SK-N-SH (cell line): ENCODE results near the gene PTPRF. TPM values are rescaled to one million over a fixed set of nuclear protein-coding genes. Genes with fewer than 3 reads are reported as not detected.

ENCODE experiments used
- CTCF ChIA-PET: fragments of 300-600, 350-600 bp; formaldehyde crosslinking; extraction: SDS; loops from one replicate; lab custom pipeline; 2021; lab: Yijun Ruan, JAX
- POLR2A ChIA-PET: fragments of 350-600 bp; sonication (Branson Sonifier 250); formaldehyde crosslinking; extraction: SDS; loops from one replicate; lab custom pipeline; 2020; ENCODE audit warnings: antibody characterized with exemption, inconsistent platforms; lab: Yijun Ruan, JAX
- DNase-seq: peaks from one replicate; pipeline ENCODE4 v3.0.0; 2012
- H2AFZ ChIP-seq: fragments of 200-600 bp; sonication (generic); 2 replicates; pipeline ENCODE4 v1.8.1; 2016; ENCODE audit warnings: antibody characterized with exemption, mild to moderate bottlenecking, low read depth
- H3F3A ChIP-seq: fragments of 200-600 bp; sonication (generic); replicated peaks from 2 replicates; pipeline ENCODE3; 2016; ENCODE audit warnings: antibody characterized with exemption, mild to moderate bottlenecking; ENCODE audit not compliant: insufficient read depth
- H3K27ac ChIP-seq, 2 experiments: fragments of 200-500 bp in 1 of 2; fragments of 200-600 bp in 1 of 2; sonication (Bioruptor generic) in 1 of 2; sonication (generic), shearing (Covaris generic) in 1 of 2; 2 replicates each; pipeline versions ENCODE4 v1.5.1 to v1.6.1; 2014 to 2016; ENCODE audit warnings: low read depth in 2 of 2, inconsistent platforms in 1 of 2, low read length in 1 of 2, mild to moderate bottlenecking in 1 of 2, mixed read lengths in 1 of 2
- H3K27me3 ChIP-seq: fragments of 200-600 bp; sonication (generic), shearing (Covaris generic); 2 replicates; pipeline ENCODE4 v1.6.1; 2016; ENCODE audit warnings: mixed run types; ENCODE audit not compliant: insufficient read depth
- H3K36me3 ChIP-seq, 2 experiments: fragments of 200-500 bp in 1 of 2; fragments of 200-600 bp in 1 of 2; sonication (Bioruptor generic) in 1 of 2; sonication (generic) in 1 of 2; replicated peaks in 1 of 2; 2 replicates each; pipeline versions ENCODE3 to v1.5.1; 2014 to 2016; ENCODE audit warnings: low read length in 1 of 2, mild to moderate bottlenecking in 1 of 2; ENCODE audit not compliant: insufficient read depth in 2 of 2, control insufficient read depth in 1 of 2
- H3K4me1 ChIP-seq, 2 experiments: fragments of 200-500 bp in 1 of 2; fragments of 200-600 bp in 1 of 2; sonication (Bioruptor generic) in 1 of 2; sonication (generic), shearing (Covaris generic) in 1 of 2; 2 replicates each; pipeline versions ENCODE4 v1.5.1 to v1.6.1; 2014 to 2016; ENCODE audit warnings: low read depth in 1 of 2, low read length in 1 of 2, mixed run types in 1 of 2; ENCODE audit not compliant: insufficient read depth in 2 of 2, control insufficient read depth in 1 of 2
- H3K4me2 ChIP-seq: fragments of 200-600 bp; sonication (generic), shearing (Covaris generic); 2 replicates; pipeline ENCODE4 v1.6.1; 2017; ENCODE audit warnings: mixed run types
- H3K4me3 ChIP-seq, 2 experiments: fragments of 200-500 bp in 1 of 2; fragments of 200-600 bp in 1 of 2; sonication (Bioruptor generic) in 1 of 2; sonication (generic), shearing (Covaris generic) in 1 of 2; 2 replicates each; pipeline versions ENCODE4 v1.5.1 to v1.8.1; 2014 to 2016; ENCODE audit warnings: low read depth in 2 of 2, inconsistent platforms in 1 of 2, low read length in 1 of 2, mild to moderate bottlenecking in 1 of 2, mixed read lengths in 1 of 2, moderate library complexity in 1 of 2
- H3K79me2 ChIP-seq: fragments of 200-600 bp; sonication (generic); 2 replicates; pipeline ENCODE4 v1.8.1; 2017; ENCODE audit warnings: mild to moderate bottlenecking; ENCODE audit not compliant: insufficient read depth
- H3K9ac ChIP-seq: fragments of 200-600 bp; sonication (generic); 2 replicates; pipeline ENCODE4 v1.6.1; 2017; ENCODE audit warnings: mixed run types
- H3K9me2 ChIP-seq: fragments of 200-600 bp; sonication (generic); 2 replicates; pipeline ENCODE4 v1.6.1; 2017; ENCODE audit warnings: mixed run types
- H3K9me3 ChIP-seq: fragments of 200-600 bp; sonication (generic); 2 replicates; pipeline ENCODE4 v1.6.1; 2017; ENCODE audit warnings: mixed run types, mild to moderate bottlenecking, moderate library complexity
- H4K20me1 ChIP-seq: fragments of 200-600 bp; sonication (generic); 2 replicates; pipeline ENCODE4 v1.6.1; 2017; ENCODE audit warnings: mild to moderate bottlenecking, mixed run types; ENCODE audit not compliant: insufficient read depth
- ELF1 ChIP-seq: IDR thresholded peaks from 2 replicates; pipeline ENCODE4 v1.4.0; 2012
- EZH2phosphoT487 ChIP-seq: fragments of 200-600 bp; sonication (generic); IDR thresholded peaks from 2 replicates; pipeline ENCODE4 v1.6.1; 2017; ENCODE audit warnings: low read depth, mixed run types, mild to moderate bottlenecking, antibody characterized with exemption, moderate library complexity, borderline replicate concordance
- FOXJ3 ChIP-seq: sonication (generic); formaldehyde crosslinking; IDR thresholded peaks from 2 replicates; pipeline ENCODE4 v1.5.1; 2020; ENCODE audit warnings: mild to moderate bottlenecking, missing genetic modification reagents
- FOXM1 ChIP-seq: IDR thresholded peaks from 2 replicates; pipeline ENCODE4 v1.4.0; 2012; ENCODE audit warnings: low read depth, mild to moderate bottlenecking
- GABPA ChIP-seq: IDR thresholded peaks from 2 replicates; pipeline ENCODE4 v1.4.0; 2012; ENCODE audit warnings: low read depth, mild to moderate bottlenecking
- GATA2 ChIP-seq: sonication (generic); formaldehyde crosslinking; IDR thresholded peaks from 2 replicates; pipeline ENCODE4 v1.5.0; 2020; ENCODE audit warnings: mild to moderate bottlenecking, missing genetic modification reagents
- JUND ChIP-seq: IDR thresholded peaks from 2 replicates; pipeline ENCODE4 v1.4.0; 2012
- MAX ChIP-seq: IDR thresholded peaks from 2 replicates; pipeline ENCODE4 v1.4.0; 2012; ENCODE audit warnings: low read depth
- MXI1 ChIP-seq: IDR thresholded peaks from 2 replicates; pipeline ENCODE4 v1.6.1; 2012; ENCODE audit warnings: mild to moderate bottlenecking, low read depth, low read length, improper control_type of control experiment
- NFIC ChIP-seq: IDR thresholded peaks from 2 replicates; pipeline ENCODE4 v1.4.0; 2012; ENCODE audit warnings: borderline replicate concordance
- NRF1 ChIP-seq: IDR thresholded peaks from 2 replicates; pipeline ENCODE4 v1.6.1; 2012; ENCODE audit warnings: low read depth, mild to moderate bottlenecking, low read length
- RFX5 ChIP-seq: IDR thresholded peaks from 2 replicates; pipeline ENCODE4 v1.6.1; 2012; ENCODE audit warnings: mild to moderate bottlenecking, improper control_type of control experiment, low read length
- TCF12 ChIP-seq: IDR thresholded peaks from 2 replicates; pipeline ENCODE4 v1.4.0; 2012
- ZBTB33 ChIP-seq: IDR thresholded peaks from 2 replicates; pipeline ENCODE4 v1.4.0; 2012; ENCODE audit warnings: low read depth, borderline replicate concordance
- WGBS: methylation state at CpG from one replicate; pipeline ENCODE4 v1.1.6; 2017; ENCODE audit warnings: low lambda C conversion rate; 5-methylcytosine and 5-hydroxymethylcytosine counted together
- polyA plus RNA-seq, 3 experiments: library from polyadenylated mRNA; depleted of rRNA; stranded (reverse); fragments of >200 nt; gene quantifications; 2 replicates each; pipeline ENCODE4 v1.2.3, GENCODE V29; 2012
- TF ChIP-seq, protein P1 (sequence below): IDR thresholded peaks from 2 replicates; pipeline ENCODE4; 2012
- TF ChIP-seq, protein P2 (sequence below): fragments of 150-350 bp; IDR thresholded peaks from 2 replicates; pipeline ENCODE4 v1.6.1; 2016; ENCODE audit warnings: mild to moderate bottlenecking, low read depth, low read length

Gene PTPRF
- polyA plus RNA-seq, 1 of the 3 experiments (the other 2 are of a cell fraction), result 72.7 TPM

GRCh38 chr1:43521756-43522155 lies 8.9 kb upstream of the PTPRF start:
- Histone ChIP-seq H3K27ac (no peak overlapping the region), H3F3A (no peaks in the 10 kb centered on the region), H3K79me2 (no peaks in the 10 kb centered on the region), H3K4me1 (peaks cover 0 to 2% of the 10 kb centered on the region in 2 experiments; a peak in 1 of 4 replicates), H3K9me3 (no peaks in the 10 kb centered on the region), H3K4me3 (no peak overlapping the region), H3K9me2 (no peaks in the 10 kb centered on the region), H3K36me3 (no peaks in the 10 kb centered on the region), H3K27me3 (no peaks in the 10 kb centered on the region)
- POLR2A ChIA-PET, result no interaction called here
- DNase-seq, result no peak
- WGBS, result 79% methylated on average over 7 of the region's 8 CpGs
- TF ChIP-seq MXI1 (no peak), MAX (no peak), FOXJ3 (CRISPR knock-in tag) (no peak), FOXM1 (no peak), TCF12 (no peak), EZH2phosphoT487 (no peak)
- TF ChIP-seq, all 33 proteins: peak for 0
- Histone ChIP-seq H3K4me2 (no peak overlapping the region), H2AFZ (no peak overlapping the region), H4K20me1 (no peaks in the 10 kb centered on the region), H3K9ac (no peak overlapping the region)
- CTCF ChIA-PET, result interaction anchor here (1.2 to 2.0 kb wide), 3 partner anchors 8 to 413 kb away, joined by 4 to 10 read pairs (median 5); partner anchors contain the start of gene PTPRF

GRCh38 chr1:43522431-43522775 lies 8.3 kb upstream of the PTPRF start:
- Histone ChIP-seq H3K79me2 (no peaks in the 10 kb centered on the region), H3K9me2 (no peaks in the 10 kb centered on the region), H4K20me1 (no peaks in the 10 kb centered on the region), H2AFZ (no peak overlapping the region), H3K9ac (no peak overlapping the region), H3F3A (no peaks in the 10 kb centered on the region), H3K27me3 (no peaks in the 10 kb centered on the region), H3K36me3 (no peaks in the 10 kb centered on the region), H3K4me3 (no peak overlapping the region), H3K27ac (no peak overlapping the region), H3K4me1 (peaks cover 0 to 7% of the 10 kb centered on the region in 2 experiments; a peak in 1 of 4 replicates), H3K9me3 (no peaks in the 10 kb centered on the region), H3K4me2 (no peak overlapping the region)
- ChIA-PET CTCF (interaction anchor here (0.7 to 2.0 kb wide), 3 partner anchors 185 to 412 kb away, joined by 3 to 5 read pairs (median 4); partner anchors contain the start of gene ST3GAL3), POLR2A (no interaction called here)
- TF ChIP-seq GATA2 (CRISPR knock-in tag) (no peak), JUND (no peak)
- 90% methylated on average over 1 of the region's 1 CpG for WGBS
- DNase-seq, result no peak

DNA sequence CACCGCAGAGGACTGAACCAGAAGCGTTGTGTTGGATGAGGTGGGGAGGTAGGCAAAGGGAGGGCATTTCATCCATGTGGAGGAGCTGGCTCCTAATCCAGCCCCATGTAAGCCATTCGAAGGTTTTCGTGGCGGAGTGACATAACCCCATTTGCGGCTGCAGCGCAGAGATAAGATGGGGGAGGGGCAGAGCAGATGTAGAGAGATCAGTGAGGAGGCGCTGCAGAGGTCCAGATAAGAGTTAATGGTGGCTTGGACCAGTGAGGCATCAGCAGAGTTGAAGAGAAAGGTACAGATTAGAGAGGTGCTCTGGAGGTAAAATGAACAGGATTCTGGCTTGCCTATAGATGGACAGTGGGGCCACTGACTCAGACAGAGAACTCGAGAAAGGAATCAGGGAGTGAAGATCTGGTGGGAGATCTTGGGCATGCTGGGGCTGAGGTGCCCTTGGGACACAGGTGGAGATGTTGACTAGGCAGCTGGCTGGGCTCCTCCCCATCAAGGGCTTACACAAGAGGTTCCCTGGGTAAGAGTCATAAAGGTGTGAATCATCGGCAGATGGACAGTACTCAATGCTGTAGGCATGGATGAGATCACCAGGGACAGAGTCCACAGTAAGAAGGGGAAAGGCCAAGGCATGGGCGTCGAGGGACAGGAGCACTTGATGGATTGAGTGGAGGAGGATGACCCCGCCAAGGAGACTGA lies 7.8 kb upstream of the PTPRF start:
- Histone ChIP-seq H3K27ac (no peak overlapping the region), H3K9ac (no peak overlapping the region), H3K9me2 (no peaks in the 10 kb centered on the region), H3K4me2 (no peak overlapping the region), H3K27me3 (no peaks in the 10 kb centered on the region), H3K36me3 (no peaks in the 10 kb centered on the region), H3K4me3 (no peak overlapping the region), H3K79me2 (no peaks in the 10 kb centered on the region), H2AFZ (no peak overlapping the region), H3K9me3 (no peaks in the 10 kb centered on the region), H4K20me1 (no peaks in the 10 kb centered on the region), H3K4me1 (peaks cover 0 to 7% of the 10 kb centered on the region in 2 experiments; a peak in 1 of 4 replicates), H3F3A (no peaks in the 10 kb centered on the region)
- ChIA-PET POLR2A (no interaction called here), CTCF (interaction anchor here (0.7 to 2.0 kb wide), 4 partner anchors 184 to 412 kb away, joined by 3 to 5 read pairs (median 4); partner anchors contain the start of gene ST3GAL3)
- DNase-seq, result no peak
- 82% methylated on average over 13 of the region's 13 CpGs for WGBS
- TF ChIP-seq FOXJ3 (CRISPR knock-in tag) (no peak), JUND (0 out of 2 replicates have a peak, but pooled peaks have one; percentile 36), NFIC (no peak), TCF12 (peak; percentile 41; the same call in 1 of the 2 replicates), RFX5 (no peak), MXI1 (no peak), ZBTB33 (no peak), GABPA (no peak), ELF1 (no peak), NRF1 (no peak), MAX (0 out of 2 replicates have a peak, but pooled peaks have one; percentile 33)
- TF ChIP-seq, protein P1, sequence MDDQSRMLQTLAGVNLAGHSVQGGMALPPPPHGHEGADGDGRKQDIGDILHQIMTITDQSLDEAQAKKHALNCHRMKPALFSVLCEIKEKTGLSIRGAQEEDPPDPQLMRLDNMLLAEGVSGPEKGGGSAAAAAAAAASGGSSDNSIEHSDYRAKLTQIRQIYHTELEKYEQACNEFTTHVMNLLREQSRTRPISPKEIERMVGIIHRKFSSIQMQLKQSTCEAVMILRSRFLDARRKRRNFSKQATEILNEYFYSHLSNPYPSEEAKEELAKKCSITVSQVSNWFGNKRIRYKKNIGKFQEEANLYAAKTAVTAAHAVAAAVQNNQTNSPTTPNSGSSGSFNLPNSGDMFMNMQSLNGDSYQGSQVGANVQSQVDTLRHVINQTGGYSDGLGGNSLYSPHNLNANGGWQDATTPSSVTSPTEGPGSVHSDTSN, result no peak
- TF ChIP-seq, protein P2, sequence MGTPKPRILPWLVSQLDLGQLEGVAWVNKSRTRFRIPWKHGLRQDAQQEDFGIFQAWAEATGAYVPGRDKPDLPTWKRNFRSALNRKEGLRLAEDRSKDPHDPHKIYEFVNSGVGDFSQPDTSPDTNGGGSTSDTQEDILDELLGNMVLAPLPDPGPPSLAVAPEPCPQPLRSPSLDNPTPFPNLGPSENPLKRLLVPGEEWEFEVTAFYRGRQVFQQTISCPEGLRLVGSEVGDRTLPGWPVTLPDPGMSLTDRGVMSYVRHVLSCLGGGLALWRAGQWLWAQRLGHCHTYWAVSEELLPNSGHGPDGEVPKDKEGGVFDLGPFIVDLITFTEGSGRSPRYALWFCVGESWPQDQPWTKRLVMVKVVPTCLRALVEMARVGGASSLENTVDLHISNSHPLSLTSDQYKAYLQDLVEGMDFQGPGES, result no peak
